Measurements from ENCODE around the gene PRELP.
"Not testable (repeated sequence)": the region's sequence is repeated elsewhere in the genome, so short reads cannot be mapped to it uniquely, and the experiment has no call there.

DNA sequence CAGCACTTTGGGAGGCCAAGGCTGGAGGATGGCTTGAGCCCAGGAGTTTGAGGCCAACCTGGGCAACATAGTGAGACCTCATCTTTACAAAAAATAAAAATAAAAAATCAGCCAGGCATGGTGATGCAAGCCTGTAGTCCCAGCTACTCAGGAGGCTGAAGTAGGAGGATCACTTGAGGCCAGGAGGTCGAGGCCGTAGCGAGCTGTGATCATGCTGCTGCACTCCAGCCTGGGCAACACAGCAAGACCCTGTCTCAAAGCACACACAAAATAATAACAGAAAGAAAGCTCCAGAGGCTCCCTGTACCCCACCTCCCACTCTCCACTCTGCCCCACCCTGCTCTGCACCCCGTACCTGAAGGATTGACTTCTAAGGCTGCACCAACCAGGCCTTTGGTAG, 42.5 kb downstream of the PRELP start:
- TF ChIP-seq, protein P1, sequence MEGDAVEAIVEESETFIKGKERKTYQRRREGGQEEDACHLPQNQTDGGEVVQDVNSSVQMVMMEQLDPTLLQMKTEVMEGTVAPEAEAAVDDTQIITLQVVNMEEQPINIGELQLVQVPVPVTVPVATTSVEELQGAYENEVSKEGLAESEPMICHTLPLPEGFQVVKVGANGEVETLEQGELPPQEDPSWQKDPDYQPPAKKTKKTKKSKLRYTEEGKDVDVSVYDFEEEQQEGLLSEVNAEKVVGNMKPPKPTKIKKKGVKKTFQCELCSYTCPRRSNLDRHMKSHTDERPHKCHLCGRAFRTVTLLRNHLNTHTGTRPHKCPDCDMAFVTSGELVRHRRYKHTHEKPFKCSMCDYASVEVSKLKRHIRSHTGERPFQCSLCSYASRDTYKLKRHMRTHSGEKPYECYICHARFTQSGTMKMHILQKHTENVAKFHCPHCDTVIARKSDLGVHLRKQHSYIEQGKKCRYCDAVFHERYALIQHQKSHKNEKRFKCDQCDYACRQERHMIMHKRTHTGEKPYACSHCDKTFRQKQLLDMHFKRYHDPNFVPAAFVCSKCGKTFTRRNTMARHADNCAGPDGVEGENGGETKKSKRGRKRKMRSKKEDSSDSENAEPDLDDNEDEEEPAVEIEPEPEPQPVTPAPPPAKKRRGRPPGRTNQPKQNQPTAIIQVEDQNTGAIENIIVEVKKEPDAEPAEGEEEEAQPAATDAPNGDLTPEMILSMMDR (IDR thresholded peaks at IDR 0.05), result not testable (repeated sequence)
- not testable (repeated sequence) for TF ChIP-seq POLR2A (IDR thresholded peaks at IDR 0.05; ENCODE audit: low read depth); EP300 (IDR thresholded peaks at IDR 0.05); POLR2AphosphoS5 (IDR thresholded peaks at IDR 0.05)
